ENCODE measurements around the gene SH3BP2. TPM values are rescaled to one million over a fixed set of nuclear protein-coding genes. Genes with fewer than 3 reads are reported as not detected.

The SH3BP2 gene
- total and polyA plus RNA-seq, 10 of the 15 experiments (the other 5 are each of a cell fraction or from before 2014, with no cell fraction given), result 1.1 to 61.8 (median 23.9) TPM

DNA sequence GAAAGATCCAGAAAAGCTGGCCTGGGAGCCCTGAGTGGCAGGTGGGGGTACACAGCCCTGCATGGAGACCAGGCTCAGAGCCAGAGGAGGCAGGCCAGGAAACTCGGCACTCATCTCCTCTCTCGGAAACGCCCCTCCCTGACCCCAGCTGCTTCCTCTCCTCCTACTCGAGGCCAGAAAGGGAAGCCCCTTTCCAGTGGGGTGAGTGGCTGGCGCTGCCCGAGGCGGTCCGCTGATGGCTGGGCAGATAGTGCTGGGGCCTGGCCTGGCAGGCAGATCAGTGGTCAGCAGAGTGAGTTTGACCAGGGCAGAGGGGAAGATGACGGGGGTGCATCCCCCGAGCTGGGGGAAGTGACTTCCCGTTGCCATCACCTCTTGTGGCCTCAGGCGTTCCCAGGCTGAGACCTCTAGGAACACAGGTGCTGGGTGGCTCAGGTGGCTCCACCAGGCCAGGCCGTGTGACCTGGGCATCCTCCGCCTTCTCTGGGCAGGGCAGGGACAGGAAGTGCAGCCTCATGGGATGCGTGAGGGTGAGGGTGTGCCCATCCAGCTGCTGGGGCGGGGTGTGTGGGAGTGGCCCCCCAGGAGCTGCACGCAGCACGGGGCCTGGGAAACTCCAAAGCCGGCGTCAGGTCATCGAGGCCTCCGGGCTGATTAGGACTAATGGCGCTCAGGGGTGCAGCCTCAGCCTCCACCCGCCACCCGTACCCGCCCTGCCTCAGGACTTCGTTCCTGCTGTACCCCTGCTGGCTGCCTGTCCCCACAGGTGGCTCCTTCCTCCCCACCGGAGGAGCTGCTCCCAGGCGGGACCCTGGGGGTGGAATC is 5.7 kb downstream of the SH3BP2 start (continued):
- TF ChIP-seq, protein P1, sequence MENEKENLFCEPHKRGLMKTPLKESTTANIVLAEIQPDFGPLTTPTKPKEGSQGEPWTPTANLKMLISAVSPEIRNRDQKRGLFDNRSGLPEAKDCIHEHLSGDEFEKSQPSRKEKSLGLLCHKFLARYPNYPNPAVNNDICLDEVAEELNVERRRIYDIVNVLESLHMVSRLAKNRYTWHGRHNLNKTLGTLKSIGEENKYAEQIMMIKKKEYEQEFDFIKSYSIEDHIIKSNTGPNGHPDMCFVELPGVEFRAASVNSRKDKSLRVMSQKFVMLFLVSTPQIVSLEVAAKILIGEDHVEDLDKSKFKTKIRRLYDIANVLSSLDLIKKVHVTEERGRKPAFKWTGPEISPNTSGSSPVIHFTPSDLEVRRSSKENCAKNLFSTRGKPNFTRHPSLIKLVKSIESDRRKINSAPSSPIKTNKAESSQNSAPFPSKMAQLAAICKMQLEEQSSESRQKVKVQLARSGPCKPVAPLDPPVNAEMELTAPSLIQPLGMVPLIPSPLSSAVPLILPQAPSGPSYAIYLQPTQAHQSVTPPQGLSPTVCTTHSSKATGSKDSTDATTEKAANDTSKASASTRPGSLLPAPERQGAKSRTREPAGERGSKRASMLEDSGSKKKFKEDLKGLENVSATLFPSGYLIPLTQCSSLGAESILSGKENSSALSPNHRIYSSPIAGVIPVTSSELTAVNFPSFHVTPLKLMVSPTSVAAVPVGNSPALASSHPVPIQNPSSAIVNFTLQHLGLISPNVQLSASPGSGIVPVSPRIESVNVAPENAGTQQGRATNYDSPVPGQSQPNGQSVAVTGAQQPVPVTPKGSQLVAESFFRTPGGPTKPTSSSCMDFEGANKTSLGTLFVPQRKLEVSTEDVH (IDR thresholded peaks at IDR 0.05; ENCODE audit: low read depth, partially characterized antibody), result no peak
- TF ChIP-seq BCL3 (IDR thresholded peaks at IDR 0.05; ENCODE audit: borderline replicate concordance, insufficient read depth, low read depth, low read length, poor library complexity, severe bottlenecking), result peak; percentile 28

DNA sequence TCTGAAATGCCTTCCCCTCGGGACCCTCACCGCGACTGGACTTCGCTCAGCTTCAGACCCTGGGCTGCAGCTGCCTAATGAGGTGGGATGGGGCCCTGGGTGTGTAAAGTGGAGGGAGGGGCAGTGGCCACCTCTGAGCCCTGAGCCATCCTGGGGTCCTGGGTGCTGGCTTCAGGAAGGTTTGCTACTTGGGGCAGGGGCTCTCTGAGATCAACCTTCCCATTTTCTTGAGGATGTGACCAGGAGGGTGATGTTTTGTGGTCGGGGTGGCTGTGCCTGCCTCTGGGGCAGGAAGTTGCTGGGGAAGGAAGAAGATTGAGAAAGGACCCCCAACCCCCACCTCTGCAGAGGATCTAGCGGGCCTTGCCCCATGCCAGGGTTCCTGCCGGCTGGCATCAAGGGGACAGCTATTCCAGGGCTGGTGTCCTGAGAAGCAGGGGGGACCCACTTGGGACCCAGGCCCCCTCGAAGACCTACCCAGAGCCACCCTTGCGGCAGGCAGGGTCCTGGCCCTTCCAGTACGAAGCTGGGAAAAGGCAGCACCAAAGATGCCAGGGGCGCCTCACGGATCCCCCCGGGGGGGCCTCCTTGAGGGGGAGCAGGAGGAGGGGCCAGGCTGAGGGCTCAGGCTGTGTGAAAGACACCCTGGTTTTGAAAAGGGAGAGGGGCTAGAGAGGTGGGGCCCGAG is 6.5 kb downstream of the SH3BP2 start:
- RAD21 ChIA-PET (ENCODE audit: unreplicated experiment), result interaction anchor here (1.0 to 5.4 kb wide), 4 partner anchors 13 to 62 kb away, joined by 3 to 43 read pairs (median 5); no protein-coding TSS in a partner anchor
- POLR2A ChIA-PET, result interaction anchor here (0.5 to 6.7 kb wide), 9 partner anchors 12 to 157 kb away, joined by 3 to 57 read pairs (median 5); partner anchors contain the start of gene TNIP2
- TF ChIP-seq RB1 (IDR thresholded peaks at IDR 0.05; ENCODE audit: borderline replicate concordance), result no peak
- no peak for TF ChIP-seq PKNOX1 (IDR thresholded peaks at IDR 0.05)
- no peak for TF ChIP-seq STAT3 (IDR thresholded peaks at IDR 0.05; ENCODE audit: low read depth, low read length)
- no peak for TF ChIP-seq NFIC (IDR thresholded peaks at IDR 0.05; ENCODE audit: low read depth, low read length)
- TF ChIP-seq MEF2B (IDR thresholded peaks at IDR 0.05; ENCODE audit: partially characterized antibody, poor library complexity, severe bottlenecking), result no peak
- TF ChIP-seq, protein P2, sequence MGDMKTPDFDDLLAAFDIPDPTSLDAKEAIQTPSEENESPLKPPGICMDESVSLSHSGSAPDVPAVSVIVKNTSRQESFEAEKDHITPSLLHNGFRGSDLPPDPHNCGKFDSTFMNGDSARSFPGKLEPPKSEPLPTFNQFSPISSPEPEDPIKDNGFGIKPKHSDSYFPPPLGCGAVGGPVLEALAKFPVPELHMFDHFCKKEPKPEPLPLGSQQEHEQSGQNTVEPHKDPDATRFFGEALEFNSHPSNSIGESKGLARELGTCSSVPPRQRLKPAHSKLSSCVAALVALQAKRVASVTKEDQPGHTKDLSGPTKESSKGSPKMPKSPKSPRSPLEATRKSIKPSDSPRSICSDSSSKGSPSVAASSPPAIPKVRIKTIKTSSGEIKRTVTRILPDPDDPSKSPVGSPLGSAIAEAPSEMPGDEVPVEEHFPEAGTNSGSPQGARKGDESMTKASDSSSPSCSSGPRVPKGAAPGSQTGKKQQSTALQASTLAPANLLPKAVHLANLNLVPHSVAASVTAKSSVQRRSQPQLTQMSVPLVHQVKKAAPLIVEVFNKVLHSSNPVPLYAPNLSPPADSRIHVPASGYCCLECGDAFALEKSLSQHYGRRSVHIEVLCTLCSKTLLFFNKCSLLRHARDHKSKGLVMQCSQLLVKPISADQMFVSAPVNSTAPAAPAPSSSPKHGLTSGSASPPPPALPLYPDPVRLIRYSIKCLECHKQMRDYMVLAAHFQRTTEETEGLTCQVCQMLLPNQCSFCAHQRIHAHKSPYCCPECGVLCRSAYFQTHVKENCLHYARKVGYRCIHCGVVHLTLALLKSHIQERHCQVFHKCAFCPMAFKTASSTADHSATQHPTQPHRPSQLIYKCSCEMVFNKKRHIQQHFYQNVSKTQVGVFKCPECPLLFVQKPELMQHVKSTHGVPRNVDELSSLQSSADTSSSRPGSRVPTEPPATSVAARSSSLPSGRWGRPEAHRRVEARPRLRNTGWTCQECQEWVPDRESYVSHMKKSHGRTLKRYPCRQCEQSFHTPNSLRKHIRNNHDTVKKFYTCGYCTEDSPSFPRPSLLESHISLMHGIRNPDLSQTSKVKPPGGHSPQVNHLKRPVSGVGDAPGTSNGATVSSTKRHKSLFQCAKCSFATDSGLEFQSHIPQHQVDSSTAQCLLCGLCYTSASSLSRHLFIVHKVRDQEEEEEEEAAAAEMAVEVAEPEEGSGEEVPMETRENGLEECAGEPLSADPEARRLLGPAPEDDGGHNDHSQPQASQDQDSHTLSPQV (IDR thresholded peaks at IDR 0.05), result no peak
- TF ChIP-seq DPF2 (IDR thresholded peaks at IDR 0.05), result no peak

More for the DNA sequence above, 6.5 kb downstream of the SH3BP2 start:
- intact Hi-C loops (cut with micrococcal nuclease; ENCODE audit: unreplicated experiment), result no loop called here
- no peaks in the 10 kb centered on the region for H4K20me1 ChIP-seq (ENCODE audit: control insufficient read depth, insufficient read depth)
- DNase-seq (ENCODE audit: low read depth, low spot score) (no peak), FAIRE-seq (peak; percentile 13), ATAC-seq (no peak)
- ChIA-PET SMC1A (ENCODE audit: uncharacterized antibody, unreplicated experiment) (interaction anchor here (0.7 to 6.2 kb wide), 9 partner anchors 12 to 155 kb away, joined by 3 to 49 read pairs (median 4); no protein-coding TSS in a partner anchor), CTCF (interaction anchor here (1.7 to 4.5 kb wide), 3 partner anchors 12 to 40 kb away, joined by 3 to 17 read pairs (median 8); no protein-coding TSS in a partner anchor)
- H3K27ac ChIP-seq (ENCODE audit: control insufficient read depth, insufficient read depth), result peak overlapping the region; percentile 57
- peak overlapping the region; percentile 60 for H3K4me2 ChIP-seq (ENCODE audit: control insufficient read depth, insufficient read depth)
- peaks cover 53% of the 10 kb centered on the region for H3K4me1 ChIP-seq (ENCODE audit: control insufficient read depth, insufficient read depth, low read length)
- H3K9me3 ChIP-seq (replicated peaks; ENCODE audit: control insufficient read depth, insufficient read depth, low read length), result no peaks in the 10 kb centered on the region
- H2AFZ ChIP-seq (ENCODE audit: control insufficient read depth, low read depth, low read length), result no peak overlapping the region
- TSS peak; percentile 56 for BruUV-seq (replicated peaks)
- H3K27me3 ChIP-seq (replicated peaks in 1 of 2; ENCODE audit: control insufficient read depth in 2 of 2, insufficient read depth in 2 of 2, low read length in 1 of 2), result no peaks in the 10 kb centered on the region
- peaks cover 39% of the 10 kb centered on the region for H3K79me2 ChIP-seq (ENCODE audit: control insufficient read depth, insufficient read depth, low read length)
- WGBS (ENCODE audit: insufficient coverage, insufficient replicate concordance, low lambda C conversion rate, missing lambda C conversion rate), result 22% methylated on average over 14 of the region's 14 CpGs
- no peaks in the 10 kb centered on the region; a peak in 1 of 4 replicates for H3K36me3 ChIP-seq (ENCODE audit: control insufficient read depth in 2 of 2, insufficient read depth in 2 of 2, low read length in 1 of 2)
- H3K4me3 ChIP-seq, result peak overlapping the region; percentile 77
- in situ Hi-C loops (cut with MboI), result no loop called here
- H3K9ac ChIP-seq (ENCODE audit: control insufficient read depth, insufficient read depth, low read length), result peak overlapping the region; percentile 44
